ENCODE measurements around the gene AURKB. TPM values are rescaled to one million over a fixed set of nuclear protein-coding genes. Genes with fewer than 3 reads are reported as not detected.

Gene AURKB
- total RNA-seq, 1 experiment from 2014 or later = 71.0 TPM

DNA sequence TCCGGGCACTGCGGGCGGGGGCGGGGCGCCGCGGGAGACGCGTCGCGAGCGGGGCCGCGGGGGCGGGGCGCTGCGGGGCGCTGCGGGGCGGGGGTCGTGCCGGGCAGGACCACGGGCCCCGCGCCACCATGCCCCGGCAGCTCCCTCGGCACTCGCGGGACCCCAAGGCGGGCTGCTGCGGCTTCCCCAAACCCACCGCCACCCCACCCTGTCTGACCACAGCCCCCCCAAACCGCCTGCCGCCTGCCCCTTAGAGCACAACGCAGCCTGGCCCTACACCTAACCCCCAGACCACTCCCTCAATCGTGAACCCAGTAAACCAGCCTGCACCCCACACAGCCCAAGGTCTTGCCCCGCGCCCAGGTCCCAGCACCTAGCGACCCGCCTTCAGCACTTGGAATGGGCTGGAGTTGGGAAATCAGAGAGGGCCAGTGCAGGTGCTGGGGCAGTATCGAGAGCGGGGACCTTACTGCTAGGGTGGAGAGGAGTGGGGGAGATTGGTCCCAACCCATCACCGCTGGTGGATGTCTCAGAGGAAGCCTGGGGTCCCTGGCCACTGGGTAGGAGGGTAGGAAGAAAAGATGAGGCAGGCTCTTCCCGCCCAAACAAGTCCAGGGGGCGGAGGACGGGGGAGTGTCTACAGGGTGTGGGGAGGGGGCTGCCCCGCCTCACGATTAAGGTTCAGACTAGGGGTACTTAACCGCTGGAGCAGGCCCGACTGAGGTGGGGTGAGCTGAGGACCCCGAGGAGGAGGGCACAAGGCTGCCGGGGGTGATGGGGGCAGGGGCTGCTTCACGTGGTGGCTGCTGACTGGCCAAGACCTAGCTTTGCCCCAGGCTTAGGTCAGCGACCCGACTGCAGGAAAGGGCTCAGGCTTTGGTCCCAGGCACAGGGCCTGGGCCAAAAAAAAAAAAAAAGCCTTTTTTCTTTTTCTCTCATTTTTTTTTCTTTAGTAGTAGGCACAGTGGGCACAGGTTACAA lies 47.1 kb downstream of the AURKB start:
- no peaks in the 10 kb centered on the region for H3K9me3 ChIP-seq (ENCODE audit: low read length)
- peak overlapping the region; percentile 96 for H3K9ac ChIP-seq (ENCODE audit: low read length)
- peak overlapping the region; percentile 81 for H3K27ac ChIP-seq (ENCODE audit: low read length)
- peaks cover 11% of the 10 kb centered on the region; the same call in 1 of the 2 replicates for H3K36me3 ChIP-seq (ENCODE audit: insufficient read depth, low read length)
- H3K9me2 ChIP-seq (replicated peaks; ENCODE audit: insufficient read depth, low read length) = no peaks in the 10 kb centered on the region
- H3K79me2 ChIP-seq (ENCODE audit: low read length) = peaks cover 27% of the 10 kb centered on the region
- H3K4me2 ChIP-seq (ENCODE audit: low read depth, low read length, poor library complexity, severe bottlenecking) = peak overlapping the region; percentile 88
- H2AFZ ChIP-seq (ENCODE audit: low read length) = peak overlapping the region; percentile 94
- H4K20me1 ChIP-seq (ENCODE audit: insufficient read depth, low read depth, low read length) = peaks cover 12% of the 10 kb centered on the region
- peak; percentile 75 for DNase-seq
- H3K4me1 ChIP-seq (ENCODE audit: low read length) = peaks cover 53% of the 10 kb centered on the region
- H3K4me3 ChIP-seq (ENCODE audit: low read length) = peak overlapping the region; percentile 86
- H3K27me3 ChIP-seq (ENCODE audit: low read length) = no peaks in the 10 kb centered on the region

DNA sequence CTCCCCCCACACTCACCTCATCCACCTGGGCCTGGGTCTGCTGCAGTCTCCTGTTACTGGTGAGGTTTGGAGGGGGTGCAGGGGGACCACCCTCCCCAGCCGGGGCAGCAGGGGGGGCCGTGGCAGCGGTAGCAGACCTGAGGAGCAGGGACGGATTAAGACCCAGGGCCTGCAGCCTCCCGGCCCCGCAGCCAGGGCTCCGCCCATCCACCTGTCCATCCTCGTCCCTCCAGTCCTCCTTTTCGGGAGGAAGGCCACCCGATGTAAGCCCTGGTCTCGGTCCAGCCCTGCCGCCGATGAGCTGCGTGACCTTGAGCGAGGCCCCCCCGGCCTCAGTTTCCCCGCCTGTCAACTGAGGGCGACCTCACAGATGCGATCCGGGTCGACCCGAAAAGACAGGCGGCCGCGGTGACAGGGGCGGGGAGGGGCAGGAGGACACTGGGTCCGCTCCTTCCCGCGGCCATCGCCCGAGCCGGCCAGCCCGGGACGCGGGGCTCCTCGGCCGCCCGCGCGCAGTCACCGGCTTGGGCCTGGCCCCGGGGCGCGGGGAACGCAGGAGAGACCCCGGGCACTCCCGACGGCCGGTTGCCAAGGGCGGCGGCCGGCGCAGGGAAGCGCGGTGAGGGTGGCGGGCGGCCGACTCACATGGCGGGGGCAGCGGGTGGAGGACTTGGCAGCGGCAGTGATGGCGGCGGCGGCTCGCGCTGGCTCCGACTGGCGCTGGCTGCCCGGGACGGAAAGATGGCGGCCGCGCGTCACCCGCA lies 48.0 kb downstream of the AURKB start, which contains the start of gene VAMP2:
VAMP2 (minus strand) TSS at position 716 of the 764 bp plus-strand sequence; CDS start at position 647, 69 bp downstream.
- H3K4me3 ChIP-seq (ENCODE audit: low read length) = peak within 1 kb of the TSS; percentile 86
- H3K9ac ChIP-seq (ENCODE audit: low read length) = peak within 1 kb of the TSS; percentile 96
- peak within 1 kb of the TSS; percentile 81 for H3K27ac ChIP-seq (ENCODE audit: low read length)

DNA sequence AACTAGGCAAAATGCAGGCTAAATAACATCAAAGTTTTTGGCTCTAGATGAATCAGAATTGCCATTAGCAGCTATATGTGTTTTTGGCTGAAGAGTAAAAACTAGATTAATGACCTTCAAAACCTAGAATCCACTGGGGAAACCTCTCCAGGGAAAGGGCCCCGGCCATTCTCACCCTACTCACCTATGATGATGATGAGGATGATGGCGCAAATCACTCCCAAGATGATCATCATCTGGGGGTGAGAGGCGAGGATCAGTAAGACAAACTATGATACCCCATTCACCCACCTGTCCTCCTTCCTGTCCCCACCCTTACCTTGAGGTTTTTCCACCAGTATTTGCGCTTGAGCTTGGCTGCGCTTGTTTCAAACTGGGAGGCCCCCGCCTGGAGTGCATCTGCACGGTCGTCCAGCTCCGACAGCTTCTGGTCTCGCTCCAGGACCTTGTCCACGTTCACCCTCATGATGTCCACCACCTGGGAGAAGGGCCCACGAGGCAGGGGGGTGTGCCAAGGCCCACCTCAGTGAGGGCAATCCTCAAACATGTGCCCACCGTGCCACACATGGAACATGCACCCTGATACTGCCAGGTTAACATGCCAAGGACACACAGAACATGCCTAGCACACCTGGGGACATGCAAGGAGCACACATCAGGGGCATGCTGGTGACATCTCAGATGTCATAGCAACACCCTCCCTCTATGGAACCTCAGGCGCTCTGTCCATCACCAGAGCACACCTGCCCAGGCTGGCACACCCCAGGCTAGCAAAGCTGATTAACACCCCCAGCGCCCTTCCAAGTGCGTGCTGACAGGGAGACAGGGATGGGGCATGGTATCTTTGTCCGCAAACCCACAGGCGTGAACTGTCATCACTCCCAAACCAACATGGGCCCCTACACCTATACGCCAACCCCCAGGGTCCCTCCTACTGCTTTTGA lies 48.8 kb downstream of the AURKB start:
- H4K20me1 ChIP-seq (ENCODE audit: insufficient read depth, low read depth, low read length) = peaks cover 12% of the 10 kb centered on the region
- H3K27ac ChIP-seq (ENCODE audit: low read length) = peak overlapping the region; percentile 69
- H3K4me3 ChIP-seq (ENCODE audit: low read length) = peak overlapping the region; percentile 86
- peaks cover 11% of the 10 kb centered on the region; the same call in 1 of the 2 replicates for H3K36me3 ChIP-seq (ENCODE audit: insufficient read depth, low read length)
- no peak for DNase-seq
- peaks cover 58% of the 10 kb centered on the region for H3K4me1 ChIP-seq (ENCODE audit: low read length)
- H3K9ac ChIP-seq (ENCODE audit: low read length) = peak overlapping the region; percentile 96
- H2AFZ ChIP-seq (ENCODE audit: low read length) = no peak overlapping the region
- H3K27me3 ChIP-seq (ENCODE audit: low read length) = no peaks in the 10 kb centered on the region
- H3K79me2 ChIP-seq (ENCODE audit: low read length) = peaks cover 27% of the 10 kb centered on the region
- H3K9me2 ChIP-seq (replicated peaks; ENCODE audit: insufficient read depth, low read length) = no peaks in the 10 kb centered on the region
- no peaks in the 10 kb centered on the region for H3K9me3 ChIP-seq (ENCODE audit: low read length)
- peak overlapping the region; percentile 96 for H3K4me2 ChIP-seq (ENCODE audit: low read depth, low read length, poor library complexity, severe bottlenecking)

More for the DNA sequence above, 48.0 kb downstream of the AURKB start, which contains the start of gene VAMP2:
- Histone ChIP-seq H3K4me2 (ENCODE audit: low read depth, low read length, poor library complexity, severe bottlenecking) (peak within 1 kb of the TSS; percentile 96), H3K4me1 (ENCODE audit: low read length) (peaks cover 53% of the 10 kb centered on the region), H3K9me3 (ENCODE audit: low read length) (no peaks in the 10 kb centered on the region), H3K9me2 (replicated peaks; ENCODE audit: insufficient read depth, low read length) (no peaks in the 10 kb centered on the region), H4K20me1 (ENCODE audit: insufficient read depth, low read depth, low read length) (peaks cover 12% of the 10 kb centered on the region), H3K27me3 (ENCODE audit: low read length) (no peaks in the 10 kb centered on the region), H3K79me2 (ENCODE audit: low read length) (peaks cover 27% of the 10 kb centered on the region), H2AFZ (ENCODE audit: low read length) (peak within 1 kb of the TSS; percentile 94), H3K36me3 (ENCODE audit: insufficient read depth, low read length) (peaks cover 11% of the 10 kb centered on the region; the same call in 1 of the 2 replicates)
- peak; percentile 90 for DNase-seq

DNA sequence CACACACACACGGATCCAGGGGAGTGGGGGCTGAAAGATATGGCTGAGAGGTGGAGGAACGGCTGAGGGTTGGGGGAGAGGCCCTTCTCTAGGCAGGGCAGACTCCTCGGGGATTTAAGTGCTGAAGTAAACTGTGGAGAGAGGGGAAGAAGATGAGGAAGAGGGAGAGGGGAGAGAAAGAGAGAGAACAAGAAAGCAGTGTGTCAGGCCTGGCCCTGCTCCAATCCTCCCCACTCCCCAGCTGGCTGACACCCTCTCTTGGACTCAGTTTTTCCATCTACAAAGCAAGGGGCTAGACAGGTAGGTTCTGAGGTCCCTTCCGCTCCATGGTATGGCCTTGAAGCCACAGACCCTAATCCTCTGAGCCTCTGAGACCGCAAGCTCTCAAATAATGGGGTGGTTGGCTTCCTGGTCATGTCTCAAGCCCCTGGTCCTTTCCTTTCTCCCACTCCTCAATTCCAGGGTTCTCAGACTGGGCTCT lies 49.6 kb downstream of the AURKB start:
- Histone ChIP-seq H3K79me2 (ENCODE audit: low read length) (peaks cover 29% of the 10 kb centered on the region), H3K36me3 (ENCODE audit: insufficient read depth, low read length) (peaks cover 11% of the 10 kb centered on the region; the same call in 1 of the 2 replicates), H3K9me3 (ENCODE audit: low read length) (no peaks in the 10 kb centered on the region), H3K4me1 (ENCODE audit: low read length) (peaks cover 60% of the 10 kb centered on the region), H3K4me3 (ENCODE audit: low read length) (peak overlapping the region; percentile 86; the same call in 1 of the 2 replicates), H2AFZ (ENCODE audit: low read length) (no peak overlapping the region), H3K4me2 (ENCODE audit: low read depth, low read length, poor library complexity, severe bottlenecking) (peak overlapping the region; percentile 96), H3K27me3 (ENCODE audit: low read length) (no peaks in the 10 kb centered on the region), H3K9me2 (replicated peaks; ENCODE audit: insufficient read depth, low read length) (no peaks in the 10 kb centered on the region), H3K9ac (ENCODE audit: low read length) (peak overlapping the region; percentile 96), H3K27ac (ENCODE audit: low read length) (peak overlapping the region; percentile 57), H4K20me1 (ENCODE audit: insufficient read depth, low read depth, low read length) (peaks cover 12% of the 10 kb centered on the region)
- no peak for DNase-seq

DNA sequence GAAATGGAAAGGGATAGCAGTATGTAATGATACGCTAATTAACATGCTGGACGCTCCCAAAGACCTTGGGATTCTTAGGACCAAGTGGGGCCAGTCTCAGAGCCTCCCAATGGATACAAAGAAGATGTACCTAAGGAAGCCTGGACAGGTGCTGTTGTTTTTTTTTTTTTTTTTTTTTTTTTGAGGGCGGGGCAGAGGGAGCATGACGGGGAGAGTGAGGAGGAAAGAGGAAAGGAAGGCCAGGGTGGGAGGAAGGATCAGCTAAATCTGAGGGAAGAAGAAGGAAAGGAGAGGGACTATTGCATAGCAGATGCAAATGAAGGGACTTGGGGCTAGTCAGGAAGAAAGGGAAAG lies 50.2 kb downstream of the AURKB start:
- peak overlapping the region; percentile 57; the same call in 1 of the 2 replicates for H3K27ac ChIP-seq (ENCODE audit: low read length)
- DNase-seq = no peak
- no peak overlapping the region for H2AFZ ChIP-seq (ENCODE audit: low read length)
- H4K20me1 ChIP-seq (ENCODE audit: insufficient read depth, low read depth, low read length) = peaks cover 12% of the 10 kb centered on the region
- H3K27me3 ChIP-seq (ENCODE audit: low read length) = no peaks in the 10 kb centered on the region
- no peaks in the 10 kb centered on the region for H3K9me2 ChIP-seq (replicated peaks; ENCODE audit: insufficient read depth, low read length)
- no peaks in the 10 kb centered on the region for H3K9me3 ChIP-seq (ENCODE audit: low read length)
- H3K4me1 ChIP-seq (ENCODE audit: low read length) = peaks cover 66% of the 10 kb centered on the region
- H3K36me3 ChIP-seq (ENCODE audit: insufficient read depth, low read length) = peaks cover 11% of the 10 kb centered on the region; the same call in 1 of the 2 replicates
- peaks cover 35% of the 10 kb centered on the region for H3K79me2 ChIP-seq (ENCODE audit: low read length)
- H3K4me3 ChIP-seq (ENCODE audit: low read length) = no peak overlapping the region
- H3K4me2 ChIP-seq (ENCODE audit: low read depth, low read length, poor library complexity, severe bottlenecking) = no peak overlapping the region
- 0 out of 2 replicates have a peak overlapping the region, but pooled peaks have one; percentile 33 for H3K9ac ChIP-seq (ENCODE audit: low read length)

DNA sequence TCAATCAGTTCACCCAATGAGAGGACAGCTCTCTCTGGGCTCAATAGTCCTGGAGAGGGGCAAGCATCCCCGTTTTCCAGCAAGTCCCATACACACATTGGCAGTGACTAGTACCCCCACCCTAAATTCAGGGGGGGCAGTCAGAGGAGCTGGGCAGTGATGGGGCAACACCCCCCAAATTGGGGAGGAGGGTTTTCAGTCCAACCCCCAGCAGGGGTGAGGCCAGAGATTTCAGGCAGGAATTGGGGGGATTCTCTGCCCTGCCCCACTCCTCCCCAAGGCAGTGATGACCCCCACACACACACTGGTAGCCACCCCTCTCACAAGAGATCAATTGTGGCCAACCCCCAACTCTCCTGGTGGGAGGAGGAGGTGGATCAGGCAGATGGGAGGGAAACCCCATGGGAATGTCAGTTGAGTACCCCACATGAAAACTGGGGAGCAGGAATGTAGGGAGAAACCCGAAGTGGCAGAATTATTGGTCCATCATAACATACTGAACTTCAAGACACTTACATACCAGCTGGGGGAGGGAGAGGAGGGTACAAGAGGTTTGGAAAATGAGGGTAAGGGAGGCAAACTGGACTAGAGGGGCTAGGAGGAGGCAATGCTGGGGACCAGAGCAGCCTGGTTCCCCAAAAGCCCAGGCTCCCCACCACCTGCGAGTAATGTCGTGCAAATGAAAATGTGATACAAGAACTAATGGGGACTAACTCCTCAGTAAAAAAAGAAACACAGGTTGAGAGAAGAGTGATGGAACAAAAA lies 50.7 kb downstream of the AURKB start:
- Histone ChIP-seq H3K9me2 (replicated peaks; ENCODE audit: insufficient read depth, low read length) (no peaks in the 10 kb centered on the region), H3K27me3 (ENCODE audit: low read length) (no peaks in the 10 kb centered on the region), H3K9ac (ENCODE audit: low read length) (peak overlapping the region; percentile 33; the same call in 1 of the 2 replicates)

DNA sequence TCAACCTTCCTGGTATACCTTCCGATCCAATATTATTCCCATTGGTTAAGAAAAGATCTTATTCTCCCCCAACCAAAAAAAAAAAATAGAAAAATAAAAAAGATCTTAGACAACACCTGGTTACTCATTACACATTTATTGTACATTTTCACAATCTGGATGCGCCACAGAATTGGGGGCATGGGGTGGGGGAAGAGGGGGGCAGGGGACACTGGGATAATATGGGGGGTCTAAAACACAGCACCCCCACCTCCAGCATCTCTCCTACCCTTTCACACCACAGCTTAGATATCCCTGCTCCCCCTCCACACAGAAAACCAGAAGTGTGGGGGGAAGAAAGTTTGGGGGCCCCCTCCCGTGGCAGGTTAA lies 51.4 kb downstream of the AURKB start:
- no peak for DNase-seq
- Histone ChIP-seq H3K4me2 (ENCODE audit: low read depth, low read length, poor library complexity, severe bottlenecking) (no peak overlapping the region), H2AFZ (ENCODE audit: low read length) (no peak overlapping the region), H3K36me3 (ENCODE audit: insufficient read depth, low read length) (peaks cover 11% of the 10 kb centered on the region; the same call in 1 of the 2 replicates), H3K9ac (ENCODE audit: low read length) (no peak overlapping the region), H3K9me2 (replicated peaks; ENCODE audit: insufficient read depth, low read length) (no peaks in the 10 kb centered on the region), H3K9me3 (ENCODE audit: low read length) (no peaks in the 10 kb centered on the region), H3K4me3 (ENCODE audit: low read length) (no peak overlapping the region), H4K20me1 (ENCODE audit: insufficient read depth, low read depth, low read length) (peaks cover 12% of the 10 kb centered on the region), H3K79me2 (ENCODE audit: low read length) (peaks cover 45% of the 10 kb centered on the region), H3K27me3 (ENCODE audit: low read length) (no peaks in the 10 kb centered on the region), H3K4me1 (ENCODE audit: low read length) (peaks cover 66% of the 10 kb centered on the region), H3K27ac (ENCODE audit: low read length) (no peak overlapping the region)

More for the DNA sequence above, 50.7 kb downstream of the AURKB start:
- H3K27ac ChIP-seq (ENCODE audit: low read length) = no peak overlapping the region
- no peak overlapping the region for H3K4me3 ChIP-seq (ENCODE audit: low read length)
- peaks cover 66% of the 10 kb centered on the region for H3K4me1 ChIP-seq (ENCODE audit: low read length)
- no peak for DNase-seq
- H4K20me1 ChIP-seq (ENCODE audit: insufficient read depth, low read depth, low read length) = peaks cover 12% of the 10 kb centered on the region
- peak overlapping the region; percentile 4 for H3K4me2 ChIP-seq (ENCODE audit: low read depth, low read length, poor library complexity, severe bottlenecking)
- no peak overlapping the region for H2AFZ ChIP-seq (ENCODE audit: low read length)
- peaks cover 40% of the 10 kb centered on the region for H3K79me2 ChIP-seq (ENCODE audit: low read length)
- no peaks in the 10 kb centered on the region for H3K9me3 ChIP-seq (ENCODE audit: low read length)
- H3K36me3 ChIP-seq (ENCODE audit: insufficient read depth, low read length) = peaks cover 11% of the 10 kb centered on the region; the same call in 1 of the 2 replicates
